GM19193 (cell line): ENCODE data around the gene MYO1E.

Experiments
- POLR2A ChIP-seq: IDR thresholded peaks from 4 replicates; pipeline ENCODE4 v1.6.1; 2011; ENCODE audit not compliant: insufficient read depth, insufficient read length; ENCODE audit errors: extremely low read depth

MYO1E gene

DNA sequence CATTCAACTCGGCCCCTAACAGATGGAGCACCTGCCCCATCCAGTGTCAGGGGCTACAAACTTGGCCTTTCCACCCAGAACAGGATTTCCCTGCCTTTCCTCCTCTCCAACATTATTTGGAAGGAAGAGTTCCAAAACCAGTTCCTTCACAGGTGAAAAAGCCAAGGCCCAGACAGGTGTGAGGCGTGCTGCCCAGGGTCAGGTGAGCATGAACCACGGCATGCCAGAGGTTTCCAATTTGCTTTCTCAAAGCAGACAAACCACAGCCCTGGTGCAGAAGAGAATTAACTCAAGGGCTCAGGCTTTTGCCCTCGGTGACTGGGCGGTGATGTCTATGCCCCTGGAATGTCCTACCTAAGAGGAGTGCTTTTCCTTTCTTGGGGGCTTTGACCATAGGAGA lies 122.9 kb downstream of the MYO1E start:
- TF ChIP-seq POLR2A: no peak

DNA sequence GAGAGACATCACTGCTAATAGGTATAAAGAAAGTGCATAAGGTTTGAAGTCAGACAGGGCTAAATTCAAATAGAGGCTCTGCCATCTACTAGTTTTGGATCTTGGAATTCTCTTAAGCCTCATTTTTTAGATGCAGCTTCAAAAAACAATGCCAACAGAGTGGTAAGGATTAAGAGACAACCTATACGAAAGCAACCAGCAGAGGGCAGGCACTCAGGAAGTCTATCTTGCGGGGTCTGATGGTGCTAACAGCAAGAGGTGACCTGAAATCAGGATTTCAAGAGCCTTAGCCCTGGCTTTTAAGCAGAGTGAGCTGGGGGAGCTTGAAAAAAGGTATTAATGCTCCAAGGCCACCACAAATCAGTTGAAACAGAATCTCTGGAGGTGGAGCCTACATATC lies 125.3 kb downstream of the MYO1E start:
- TF ChIP-seq POLR2A: no peak

DNA sequence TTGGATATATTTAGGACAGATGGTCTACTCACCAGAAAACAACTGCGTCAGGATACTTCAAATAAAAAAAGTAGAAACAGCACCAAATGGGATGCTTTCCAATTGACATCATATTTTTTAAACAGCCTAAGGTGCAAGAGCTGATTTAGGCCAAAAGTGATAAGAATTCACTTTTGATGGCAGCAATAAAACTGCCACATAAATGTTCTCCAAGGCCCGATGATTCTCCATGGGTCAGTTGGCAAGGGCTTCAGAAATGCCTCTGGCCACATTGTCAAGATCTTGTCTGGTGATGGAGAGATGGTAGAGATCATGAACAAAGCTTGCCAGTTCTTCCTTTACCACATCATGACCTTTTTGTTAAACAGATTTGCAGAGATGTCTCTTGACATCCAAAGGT lies 127.1 kb downstream of the MYO1E start:
- no peak for TF ChIP-seq POLR2A

GRCh38 chr15:59244337-59244736 lies 128.3 kb downstream of the MYO1E start:
- no peak for TF ChIP-seq POLR2A

DNA sequence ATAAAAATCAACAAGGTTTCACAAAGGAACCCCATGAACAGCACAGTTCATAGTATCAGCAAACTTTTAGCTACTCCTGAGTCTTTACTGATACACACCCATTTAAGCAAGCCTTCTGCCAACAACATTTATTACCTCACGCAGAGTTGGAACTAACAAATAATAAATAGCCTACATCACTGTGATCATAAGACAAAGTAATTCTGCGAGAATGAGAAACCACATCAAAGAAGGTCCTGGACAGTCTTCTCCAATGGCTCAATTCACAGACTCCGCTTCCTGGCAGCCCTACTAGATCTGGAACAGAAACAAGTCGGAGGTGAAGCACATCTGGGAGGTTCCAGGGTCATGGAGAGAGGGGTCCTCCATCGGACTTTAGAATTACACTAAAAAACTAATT lies 129.0 kb downstream of the MYO1E start:
- no peak for TF ChIP-seq POLR2A

DNA sequence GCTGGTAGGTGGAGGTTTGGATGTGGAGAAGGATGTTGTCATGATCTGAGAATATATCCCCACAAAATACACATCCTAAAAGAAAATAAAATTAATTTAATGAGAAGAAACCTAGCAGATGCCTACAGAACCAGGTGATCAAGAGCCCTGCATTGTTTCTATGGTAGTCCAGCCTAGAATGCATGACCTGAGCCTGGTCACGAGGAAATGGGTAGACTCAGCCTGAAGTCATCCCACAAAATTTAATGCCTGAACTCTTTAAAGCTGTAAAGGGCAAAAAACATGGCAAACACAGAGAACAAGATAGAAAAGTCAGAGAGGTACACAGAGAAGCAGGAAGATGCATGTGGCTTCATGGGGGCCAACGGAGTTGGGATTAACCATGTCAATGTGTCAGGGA lies 130.0 kb downstream of the MYO1E start:
- TF ChIP-seq POLR2A: no peak

- TF ChIP-seq POLR2A: no peak
Observed at GRCh38 chr15:59240036-59240435, 132.6 kb downstream of the MYO1E start.

GRCh38 chr15:59237924-59238331 lies 134.7 kb downstream of the MYO1E start:
- peak; percentile 36 for TF ChIP-seq POLR2A

- TF ChIP-seq POLR2A: no peak
Observed at GRCh38 chr15:59237119-59237855, 135.4 kb downstream of the MYO1E start.

DNA sequence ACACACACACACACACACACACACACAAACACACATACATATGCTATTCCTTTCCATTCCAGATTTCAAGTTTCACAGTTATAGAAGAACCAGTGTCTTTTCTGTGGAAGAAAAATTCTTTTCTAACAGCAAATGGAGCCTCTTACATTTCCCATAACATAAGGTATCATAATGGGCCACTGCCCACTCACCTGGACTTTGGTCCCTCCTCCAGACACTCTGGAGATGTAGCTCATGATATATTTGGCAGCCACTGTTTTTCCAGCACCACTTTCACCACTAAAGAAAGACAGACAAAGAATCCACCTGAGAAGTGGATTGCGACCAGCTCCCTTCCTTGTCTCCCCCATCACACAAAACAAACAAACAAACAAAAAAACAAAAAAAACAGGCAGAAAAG lies 136.3 kb downstream of the MYO1E start:
- TF ChIP-seq POLR2A: no peak

DNA sequence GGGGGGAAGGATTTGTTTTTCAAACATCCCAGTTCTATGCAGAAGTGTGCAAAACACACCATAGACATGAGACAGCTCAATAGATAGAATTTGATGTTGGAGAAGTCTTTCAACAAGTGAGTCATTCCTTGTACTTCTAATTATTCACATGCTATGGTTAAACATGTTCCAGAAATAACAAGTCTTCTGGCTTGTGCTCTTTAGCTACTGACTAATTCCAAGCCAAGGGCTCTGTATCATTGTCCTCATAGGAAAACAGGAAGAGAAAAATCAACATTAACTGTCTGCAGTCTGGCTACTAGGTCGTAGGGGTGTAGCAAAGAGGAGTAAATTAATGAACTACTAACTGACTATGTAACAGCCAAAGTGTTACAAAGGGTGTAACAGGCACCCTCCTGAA lies 140.2 kb downstream of the MYO1E start:
- TF ChIP-seq POLR2A: no peak

- TF ChIP-seq POLR2A: no peak
Observed at GRCh38 chr15:59230531-59231055, 142.1 kb downstream of the MYO1E start.

GRCh38 chr15:59229453-59229852 lies 143.2 kb downstream of the MYO1E start:
- no peak for TF ChIP-seq POLR2A

- TF ChIP-seq POLR2A: no peak
Observed at GRCh38 chr15:59229015-59229414, 143.7 kb downstream of the MYO1E start.

GRCh38 chr15:59227021-59227420 lies 145.7 kb downstream of the MYO1E start:
- no peak for TF ChIP-seq POLR2A

GRCh38 chr15:59224474-59224873 lies 148.2 kb downstream of the MYO1E start:
- TF ChIP-seq POLR2A: no peak

GRCh38 chr15:59223736-59224135 lies 148.9 kb downstream of the MYO1E start:
- TF ChIP-seq POLR2A: no peak
